Panc1 (cell line): ENCODE results near the gene MYCBPAP. TPM values are rescaled to one million over a fixed set of nuclear protein-coding genes. Genes with fewer than 3 reads are reported as not detected.

Source experiments
- ATAC-seq: fragments of 200-7000 bp; cut with Tn5 transposase; 2 replicates; pipeline ENCODE4 v1.9.1; 2020; ENCODE audit warnings: mild to moderate bottlenecking, moderate library complexity
- BruUV-seq: library from RNA; stranded (reverse); fragments of 400-500 nt; replicated peaks from 2 replicates; lab custom pipeline; 2021; lab: Mats Ljungman, UMichigan
- CTCF ChIA-PET: fragments of 300-600 bp; sonication (Branson Sonifier 250); formaldehyde crosslinking; loops from one replicate; lab custom pipeline; 2022; ENCODE audit warnings: antibody characterized with exemption; lab: Charles Lee
- POLR2A ChIA-PET: fragments of 300-600 bp; sonication (Branson Sonifier 250); formaldehyde crosslinking; loops from one replicate; lab custom pipeline; 2022; ENCODE audit warnings: antibody characterized with exemption; lab: Charles Lee
- DNase-seq: peaks from one replicate; pipeline ENCODE4 v3.0.0-alpha.2; 2010; ENCODE audit warnings: low read depth, low spot score
- H3K27ac ChIP-seq: 2 replicates; pipeline ENCODE4 v1.5.1; 2011; ENCODE audit warnings: mild to moderate bottlenecking, low read length, inconsistent platforms
- H3K27me3 ChIP-seq: fragments of 200-500 bp; sonication (Bioruptor generic); 2 replicates; pipeline ENCODE4 v1.6.0; 2014; ENCODE audit warnings: low read length, inconsistent platforms; ENCODE audit not compliant: control insufficient read depth, insufficient read depth
- H3K36me3 ChIP-seq: fragments of 200-500 bp; sonication (Bioruptor generic); 2 replicates; pipeline ENCODE4 v1.5.1; 2014; ENCODE audit warnings: inconsistent platforms, mild to moderate bottlenecking, low read length, moderate library complexity; ENCODE audit not compliant: control insufficient read depth, insufficient read depth
- H3K4me1 ChIP-seq: 2 replicates; pipeline ENCODE4 v1.5.1; 2011; ENCODE audit warnings: inconsistent platforms, mild to moderate bottlenecking, low read length, moderate library complexity; ENCODE audit not compliant: control insufficient read depth, insufficient read depth
- H3K4me3 ChIP-seq, 2 experiments: 2 replicates each; pipeline ENCODE4 v1.5.1; 2011 to 2012; ENCODE audit warnings: low read depth in 2 of 2, low read length in 2 of 2, mild to moderate bottlenecking in 2 of 2, inconsistent platforms in 1 of 2, moderate library complexity in 1 of 2
- H3K9me3 ChIP-seq: fragments of 200-500 bp; sonication (Bioruptor generic); 2 replicates; pipeline ENCODE4 v1.5.1; 2014; ENCODE audit warnings: low read depth, mild to moderate bottlenecking, inconsistent platforms, low read length, moderate library complexity; ENCODE audit not compliant: control insufficient read depth, insufficient read depth
- POLR2AphosphoS5 ChIP-seq: IDR thresholded peaks from 2 replicates; pipeline ENCODE4 v1.6.1; 2012; ENCODE audit warnings: mild to moderate bottlenecking, low read depth, low read length, moderate library complexity
- REST ChIP-seq, 2 experiments: IDR thresholded peaks; 2 replicates each; pipeline ENCODE4 v1.6.1; 2011 to 2012; ENCODE audit warnings: low read depth in 2 of 2, control low read depth in 1 of 2, low read length in 1 of 2, mild to moderate bottlenecking in 1 of 2, moderate library complexity in 1 of 2; ENCODE audit not compliant: insufficient read depth in 1 of 2
- SIN3A ChIP-seq: IDR thresholded peaks from 2 replicates; pipeline ENCODE4 v1.6.1; 2012; ENCODE audit warnings: low read depth, mild to moderate bottlenecking, low read length, moderate library complexity, borderline replicate concordance; ENCODE audit not compliant: insufficient read depth
- TCF7L2 ChIP-seq: IDR thresholded peaks from 2 replicates; pipeline ENCODE4 v1.6.1; 2011; ENCODE audit warnings: mild to moderate bottlenecking, low read depth, low read length, inconsistent platforms
- in situ Hi-C: cut with HindIII; loops from 2 replicates; pipeline ENCODE4 v1.10.0; 2016; ENCODE audit warnings: low sequenced_read_pairs, low pct_unique_long_range_greater_than_20kb
- intact Hi-C: fragments of 100-400 bp; cut with micrococcal nuclease; formaldehyde crosslinking; loops from one replicate; pipeline ENCODE4 v1.10.0; 2022; ENCODE audit not compliant: unreplicated experiment
- total RNA-seq: library from RNA; stranded (reverse); gene quantifications from one replicate; pipeline ENCODE4 v1.2.1, GENCODE V29; 2021; ENCODE audit not compliant: unreplicated experiment
- TF ChIP-seq, protein P1 (sequence below): fragments of 450-650 bp; IDR thresholded peaks from 2 replicates; pipeline ENCODE4 v1.5.1; 2017; ENCODE audit warnings: mild to moderate bottlenecking

Gene MYCBPAP
- total RNA-seq, 1 experiment from 2014 or later = 2.2 TPM

DNA sequence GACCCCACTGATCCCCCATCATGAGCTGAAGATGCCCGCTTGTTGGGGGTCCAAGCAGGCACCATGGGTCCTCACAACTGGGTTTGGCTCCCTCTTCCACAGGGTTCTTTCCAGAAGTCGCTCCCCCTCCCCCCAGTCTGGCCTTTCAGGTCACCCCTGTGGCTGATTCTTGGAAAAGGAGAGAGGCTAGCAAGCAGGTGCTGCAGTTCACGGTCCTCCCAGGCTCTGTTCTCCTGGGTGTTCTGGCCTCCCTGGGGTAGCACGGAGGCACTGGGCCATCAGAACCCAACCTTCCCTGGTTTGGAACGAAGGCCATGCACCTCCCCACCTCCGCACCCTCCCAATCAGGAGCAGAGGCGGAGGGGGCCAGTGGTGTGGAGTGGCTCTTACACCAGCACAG is 71.2 kb downstream of the MYCBPAP start:
- Histone ChIP-seq H3K4me3 (no peak overlapping the region), H3K27ac (no peak overlapping the region), H3K9me3 (no peaks in the 10 kb centered on the region), H3K36me3 (no peaks in the 10 kb centered on the region), H3K4me1 (no peaks in the 10 kb centered on the region), H3K27me3 (no peaks in the 10 kb centered on the region)
- ChIA-PET POLR2A (no interaction called here), CTCF (no interaction called here)
- ATAC-seq (no peak), DNase-seq (no peak)
- intact Hi-C loops = no loop called here
- TF ChIP-seq, protein P1, sequence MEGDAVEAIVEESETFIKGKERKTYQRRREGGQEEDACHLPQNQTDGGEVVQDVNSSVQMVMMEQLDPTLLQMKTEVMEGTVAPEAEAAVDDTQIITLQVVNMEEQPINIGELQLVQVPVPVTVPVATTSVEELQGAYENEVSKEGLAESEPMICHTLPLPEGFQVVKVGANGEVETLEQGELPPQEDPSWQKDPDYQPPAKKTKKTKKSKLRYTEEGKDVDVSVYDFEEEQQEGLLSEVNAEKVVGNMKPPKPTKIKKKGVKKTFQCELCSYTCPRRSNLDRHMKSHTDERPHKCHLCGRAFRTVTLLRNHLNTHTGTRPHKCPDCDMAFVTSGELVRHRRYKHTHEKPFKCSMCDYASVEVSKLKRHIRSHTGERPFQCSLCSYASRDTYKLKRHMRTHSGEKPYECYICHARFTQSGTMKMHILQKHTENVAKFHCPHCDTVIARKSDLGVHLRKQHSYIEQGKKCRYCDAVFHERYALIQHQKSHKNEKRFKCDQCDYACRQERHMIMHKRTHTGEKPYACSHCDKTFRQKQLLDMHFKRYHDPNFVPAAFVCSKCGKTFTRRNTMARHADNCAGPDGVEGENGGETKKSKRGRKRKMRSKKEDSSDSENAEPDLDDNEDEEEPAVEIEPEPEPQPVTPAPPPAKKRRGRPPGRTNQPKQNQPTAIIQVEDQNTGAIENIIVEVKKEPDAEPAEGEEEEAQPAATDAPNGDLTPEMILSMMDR = no peak
- TF ChIP-seq REST (IDR thresholded peaks at IDR 0.05; ENCODE audit: insufficient read depth in 1 of 2, low read depth in 2 of 2, low read length in 1 of 2) = no peak
- BruUV-seq = no TSS peak
- in situ Hi-C loops = no loop called here

- Histone ChIP-seq H3K36me3 (no peaks in the 10 kb centered on the region), H3K9me3 (no peaks in the 10 kb centered on the region), H3K27ac (no peak overlapping the region), H3K4me3 (no peak overlapping the region), H3K4me1 (peaks cover 10% of the 10 kb centered on the region; the same call in 1 of the 2 replicates), H3K27me3 (no peaks in the 10 kb centered on the region)
- BruUV-seq = no TSS peak
- intact Hi-C loops = no loop called here
- DNase-seq (no peak), ATAC-seq (no peak)
- ChIA-PET POLR2A (no interaction called here), CTCF (no interaction called here)
- no peak for TF ChIP-seq TCF7L2
- no peak for TF ChIP-seq POLR2AphosphoS5
- no peak for TF ChIP-seq SIN3A
- TF ChIP-seq, protein P1 = no peak
- TF ChIP-seq REST (IDR thresholded peaks at IDR 0.05; ENCODE audit: insufficient read depth in 1 of 2, low read depth in 2 of 2, low read length in 1 of 2) = no peak
- in situ Hi-C loops = no loop called here
Observed at GRCh38 chr17:50580646-50581045, 72.4 kb downstream of the MYCBPAP start.

Other genes with a start within 250 kb of the MYCBPAP start
- gene TMEM92, start 234.0 kb upstream of the MYCBPAP start, total RNA-seq = 0.54 TPM
- 28.5 TPM for gene XYLT2, start 162.3 kb upstream of the MYCBPAP start, total RNA-seq
- gene MRPL27, start 135.3 kb upstream of the MYCBPAP start, total RNA-seq = 136 TPM
- 15.3 TPM for gene EME1, start 135.2 kb upstream of the MYCBPAP start, total RNA-seq
- gene LRRC59, start 110.9 kb upstream of the MYCBPAP start, total RNA-seq = 167 TPM
- 17.2 TPM for gene ACSF2, start 82.2 kb upstream of the MYCBPAP start, total RNA-seq
- not detected for gene CHAD, start 39.6 kb upstream of the MYCBPAP start, total RNA-seq
- 40.2 TPM for gene RSAD1, start 29.6 kb upstream of the MYCBPAP start, total RNA-seq
- 0.92 TPM for gene EPN3, start 24.3 kb downstream of the MYCBPAP start, total RNA-seq
- gene SPATA20, start 38.7 kb downstream of the MYCBPAP start, total RNA-seq = 82.2 TPM
- 10.0 TPM for gene CACNA1G, start 52.3 kb downstream of the MYCBPAP start, total RNA-seq
- gene ABCC3, start 126.4 kb downstream of the MYCBPAP start, total RNA-seq = 128 TPM
- gene ANKRD40, start 199.5 kb downstream of the MYCBPAP start, total RNA-seq = 57.2 TPM
- 136 TPM for gene LUC7L3, start 211.2 kb downstream of the MYCBPAP start, total RNA-seq